A673 (cell line): ENCODE measurements around the gene FMO2. TPM values are rescaled to one million over a fixed set of nuclear protein-coding genes. Genes with fewer than 3 reads are reported as not detected.

Source experiments
- BruUV-seq: library from RNA; stranded (reverse); fragments of 400-500 nt; replicated peaks from 2 replicates; lab custom pipeline; 2021; lab: Mats Ljungman, UMichigan
- CTCF ChIA-PET: fragments of 300-600 bp; sonication (Branson Sonifier 250); formaldehyde crosslinking; loops from one replicate; lab custom pipeline; 2022; ENCODE audit warnings: antibody characterized with exemption; lab: Charles Lee
- POLR2A ChIA-PET: fragments of 300-600 bp; sonication (Branson Sonifier 250); formaldehyde crosslinking; loops from one replicate; lab custom pipeline; 2022; ENCODE audit warnings: antibody characterized with exemption; ENCODE audit not compliant: low non-redundant PET; lab: Charles Lee
- DNase-seq: peaks from one replicate; pipeline ENCODE4 v3.0.0-alpha.2; 2015; ENCODE audit warnings: low spot score
- H3K27ac ChIP-seq: fragments of 200-600 bp; sonication (generic); 2 replicates; pipeline ENCODE4 v1.5.1; 2016; ENCODE audit warnings: mixed run types, low read depth, mild to moderate bottlenecking, mixed read lengths, antibody characterized with exemption, low read length; ENCODE audit not compliant: poor library complexity, severe bottlenecking
- H3K27me3 ChIP-seq: fragments of 200-600 bp; sonication (generic); replicated peaks from 2 replicates; pipeline ENCODE4 v1.6.1; 2017; ENCODE audit warnings: mixed run types, low read depth, mild to moderate bottlenecking, mixed read lengths, antibody characterized with exemption, low read length; ENCODE audit not compliant: insufficient read depth, poor library complexity
- H3K36me3 ChIP-seq: fragments of 200-600 bp; sonication (generic); 2 replicates; pipeline ENCODE4 v1.6.1; 2016; ENCODE audit warnings: mixed run types, mild to moderate bottlenecking, mixed read lengths, antibody characterized with exemption, low read length; ENCODE audit not compliant: insufficient read depth, poor library complexity, severe bottlenecking
- H3K4me1 ChIP-seq: fragments of 200-600 bp; sonication (generic); 2 replicates; pipeline ENCODE4 v1.6.1; 2017; ENCODE audit warnings: mixed run types, mild to moderate bottlenecking, mixed read lengths, antibody characterized with exemption, low read length; ENCODE audit not compliant: insufficient read depth, poor library complexity, severe bottlenecking
- H3K4me3 ChIP-seq: fragments of 200-600 bp; sonication (generic); 2 replicates; pipeline ENCODE4 v1.5.1; 2016; ENCODE audit warnings: low read depth, mixed run types, mild to moderate bottlenecking, mixed read lengths, low read length; ENCODE audit not compliant: poor library complexity, severe bottlenecking
- H3K9me3 ChIP-seq: fragments of 200-600 bp; sonication (generic); 2 replicates; pipeline ENCODE4 v1.6.1; 2016; ENCODE audit warnings: mixed run types, low read depth, mild to moderate bottlenecking, mixed read lengths, antibody characterized with exemption, low read length; ENCODE audit not compliant: poor library complexity, severe bottlenecking
- EZH2 ChIP-seq: fragments of 200-600 bp; sonication (generic); IDR thresholded peaks from 2 replicates; pipeline ENCODE4 v1.6.1; 2017; ENCODE audit warnings: borderline replicate concordance, low read depth, mild to moderate bottlenecking, mixed read lengths, antibody characterized with exemption, low read length; ENCODE audit not compliant: poor library complexity, severe bottlenecking
- intact Hi-C: fragments of 100-400 bp; cut with micrococcal nuclease; formaldehyde crosslinking; loops from one replicate; pipeline ENCODE4 v1.10.0; 2022; ENCODE audit not compliant: unreplicated experiment
- total RNA-seq: library from RNA; stranded (reverse); gene quantifications from 2 replicates; pipeline ENCODE4 v1.2.3, GENCODE V29; 2021
- TF ChIP-seq, protein P1 (sequence below): fragments of 300-800, 200-600 bp; sonication (generic); conservative IDR thresholded peaks from 2 replicates; pipeline ENCODE4 v1.5.1; 2017; ENCODE audit warnings: low read depth, mild to moderate bottlenecking, antibody characterized with exemption, low read length, moderate library complexity, mixed read lengths

Gene FMO2
- total RNA-seq, 1 experiment from 2014 or later = not detected

DNA sequence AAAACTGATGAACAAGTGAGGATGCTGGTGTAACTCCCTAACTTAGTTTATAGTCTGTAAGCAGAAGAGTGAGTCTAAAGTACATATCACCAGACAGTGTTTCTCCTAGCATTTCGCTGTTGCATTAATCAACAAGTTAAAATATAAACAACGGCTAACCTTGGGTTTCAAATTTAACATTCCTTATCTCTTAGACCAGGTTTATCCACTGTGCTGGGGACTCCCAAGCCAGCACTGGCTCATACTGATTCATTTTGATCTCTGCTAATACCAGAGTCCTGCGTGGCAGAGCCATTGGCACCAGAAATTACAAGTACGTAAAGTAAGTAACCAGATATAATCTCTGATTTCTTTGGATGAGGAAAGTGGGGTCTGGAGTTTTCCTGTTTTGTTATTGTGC, 63.2 kb downstream of the FMO2 start, which contains the start of gene FMO1:
FMO1 (plus strand) TSS at position 193 of the 400 bp plus-strand sequence. CDS start 9,594 bp downstream, outside the sequence.
- no peaks in the 10 kb centered on the region for H3K27me3 ChIP-seq
- intact Hi-C loops = loop anchor here (5.0 kb wide), 2 partner anchors 64 to 159 kb away; partner anchors contain the start of gene FMO4
- POLR2A ChIA-PET = no interaction called here
- TF ChIP-seq, protein P1, sequence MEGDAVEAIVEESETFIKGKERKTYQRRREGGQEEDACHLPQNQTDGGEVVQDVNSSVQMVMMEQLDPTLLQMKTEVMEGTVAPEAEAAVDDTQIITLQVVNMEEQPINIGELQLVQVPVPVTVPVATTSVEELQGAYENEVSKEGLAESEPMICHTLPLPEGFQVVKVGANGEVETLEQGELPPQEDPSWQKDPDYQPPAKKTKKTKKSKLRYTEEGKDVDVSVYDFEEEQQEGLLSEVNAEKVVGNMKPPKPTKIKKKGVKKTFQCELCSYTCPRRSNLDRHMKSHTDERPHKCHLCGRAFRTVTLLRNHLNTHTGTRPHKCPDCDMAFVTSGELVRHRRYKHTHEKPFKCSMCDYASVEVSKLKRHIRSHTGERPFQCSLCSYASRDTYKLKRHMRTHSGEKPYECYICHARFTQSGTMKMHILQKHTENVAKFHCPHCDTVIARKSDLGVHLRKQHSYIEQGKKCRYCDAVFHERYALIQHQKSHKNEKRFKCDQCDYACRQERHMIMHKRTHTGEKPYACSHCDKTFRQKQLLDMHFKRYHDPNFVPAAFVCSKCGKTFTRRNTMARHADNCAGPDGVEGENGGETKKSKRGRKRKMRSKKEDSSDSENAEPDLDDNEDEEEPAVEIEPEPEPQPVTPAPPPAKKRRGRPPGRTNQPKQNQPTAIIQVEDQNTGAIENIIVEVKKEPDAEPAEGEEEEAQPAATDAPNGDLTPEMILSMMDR = no peak
- no peak for TF ChIP-seq EZH2
- peaks cover 4% of the 10 kb centered on the region for H3K4me1 ChIP-seq
- CTCF ChIA-PET = no interaction called here
- no peaks in the 10 kb centered on the region for H3K9me3 ChIP-seq
- H3K27ac ChIP-seq = no peak within 1 kb of the TSS
- H3K36me3 ChIP-seq = no peaks in the 10 kb centered on the region
- BruUV-seq = no TSS peak
- H3K4me3 ChIP-seq = no peak within 1 kb of the TSS
- DNase-seq = no peak

DNA sequence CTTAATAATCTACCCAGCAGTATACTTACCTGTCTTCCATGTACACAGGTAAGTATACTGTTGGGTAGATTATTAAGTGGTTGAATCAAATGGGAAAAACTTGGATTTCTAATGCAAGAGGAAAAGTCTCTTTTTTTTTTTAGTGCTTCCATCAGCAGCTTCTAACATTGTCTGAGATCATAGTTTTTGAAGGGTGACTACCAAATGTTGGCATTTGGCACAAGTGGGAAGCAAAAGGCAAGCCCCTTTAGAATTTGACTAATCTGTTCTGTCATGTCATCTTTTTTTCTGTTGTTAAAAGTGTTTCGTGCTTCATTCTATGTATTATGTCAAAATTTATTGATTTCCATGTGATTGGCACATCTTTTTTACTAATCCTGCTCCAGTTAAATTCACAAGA, 63.7 kb downstream of the FMO2 start:
- TF ChIP-seq, protein P1 = no peak
- no peak overlapping the region for H3K27ac ChIP-seq
- ChIA-PET POLR2A (no interaction called here), CTCF (no interaction called here)
- DNase-seq = no peak
- intact Hi-C loops = loop anchor here (5.0 kb wide), 2 partner anchors 63 to 158 kb away; partner anchors contain the start of gene FMO4
- H3K4me1 ChIP-seq = peaks cover 4% of the 10 kb centered on the region
- BruUV-seq = no TSS peak
- H3K9me3 ChIP-seq = no peaks in the 10 kb centered on the region
- no peaks in the 10 kb centered on the region for H3K36me3 ChIP-seq
- H3K4me3 ChIP-seq = no peak overlapping the region
- H3K27me3 ChIP-seq = no peaks in the 10 kb centered on the region

DNA sequence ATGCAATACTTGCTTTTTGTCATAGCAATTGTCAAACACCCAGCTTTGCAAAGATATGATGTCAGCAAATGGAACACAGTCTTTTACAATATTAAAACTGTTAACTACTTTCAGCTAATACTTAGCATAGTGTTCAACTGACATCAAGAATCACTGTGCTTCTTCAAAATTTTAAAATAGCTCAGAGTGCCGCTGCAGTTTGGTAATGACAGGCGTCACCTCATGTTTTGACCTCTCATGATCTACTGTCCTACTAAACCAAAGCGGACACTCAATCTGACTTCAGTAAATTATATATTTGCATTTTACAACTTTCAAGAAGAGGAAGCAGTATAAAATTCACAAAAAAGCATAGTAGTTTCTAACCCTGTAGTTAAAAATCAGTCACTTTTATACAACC, 65.2 kb downstream of the FMO2 start:
- H3K27ac ChIP-seq = no peak overlapping the region
- BruUV-seq = no TSS peak
- no peak for TF ChIP-seq EZH2
- TF ChIP-seq, protein P1 = no peak
- H3K27me3 ChIP-seq = no peaks in the 10 kb centered on the region
- CTCF ChIA-PET = no interaction called here
- no peak overlapping the region for H3K4me3 ChIP-seq
- no peaks in the 10 kb centered on the region for H3K9me3 ChIP-seq
- peaks cover 4% of the 10 kb centered on the region for H3K4me1 ChIP-seq
- H3K36me3 ChIP-seq = no peaks in the 10 kb centered on the region
- intact Hi-C loops = no loop called here
- POLR2A ChIA-PET = no interaction called here
- no peak for DNase-seq
